Measurements from ENCODE around the gene KIAA1549.

The KIAA1549 gene

GRCh38 chr7:138898255-138898654, 82.9 kb downstream of the KIAA1549 start:
- no peaks in the 10 kb centered on the region for H3K27me3 ChIP-seq (ENCODE audit: control insufficient read depth in 1 of 2, insufficient read depth in 2 of 2, low read length in 2 of 2)
- no peaks in the 10 kb centered on the region for H3K36me3 ChIP-seq (ENCODE audit: control insufficient read depth in 1 of 2, insufficient read depth in 2 of 2, low read length in 2 of 2)
- H3K9ac ChIP-seq (ENCODE audit: low read depth in 1 of 2, low read length in 2 of 2): no peak overlapping the region
- no peak overlapping the region for H3K27ac ChIP-seq (ENCODE audit: low read depth, low read length)
- no peaks in the 10 kb centered on the region for H3K4me1 ChIP-seq (ENCODE audit: control insufficient read depth in 1 of 2, insufficient read depth in 2 of 2, low read length in 2 of 2)
- no peak overlapping the region for H3K4me3 ChIP-seq (ENCODE audit: low read depth in 1 of 2, low read length in 2 of 2)
- H3K9me3 ChIP-seq (ENCODE audit: control insufficient read depth in 1 of 2, low read length in 2 of 2): no peaks in the 10 kb centered on the region

GRCh38 chr7:138895679-138896078, 85.5 kb downstream of the KIAA1549 start:
- no peak overlapping the region for H3K27ac ChIP-seq (ENCODE audit: low read depth, low read length)
- no peaks in the 10 kb centered on the region for H3K36me3 ChIP-seq (ENCODE audit: control insufficient read depth in 1 of 2, insufficient read depth in 2 of 2, low read length in 2 of 2)
- H3K4me3 ChIP-seq (ENCODE audit: low read depth in 1 of 2, low read length in 2 of 2): no peak overlapping the region
- peaks cover 5% of the 10 kb centered on the region in 2 donors for H3K4me1 ChIP-seq (ENCODE audit: control insufficient read depth in 1 of 2, insufficient read depth in 2 of 2, low read length in 2 of 2)
- no peak overlapping the region for H3K9ac ChIP-seq (ENCODE audit: low read depth in 1 of 2, low read length in 2 of 2)
- no peaks in the 10 kb centered on the region for H3K9me3 ChIP-seq (ENCODE audit: control insufficient read depth in 1 of 2, low read length in 2 of 2)
- H3K27me3 ChIP-seq (ENCODE audit: control insufficient read depth in 1 of 2, insufficient read depth in 2 of 2, low read length in 2 of 2): no peaks in the 10 kb centered on the region

GRCh38 chr7:138893258-138893657, 87.9 kb downstream of the KIAA1549 start:
- peaks cover 6 to 10% of the 10 kb centered on the region in 2 donors for H3K4me1 ChIP-seq (ENCODE audit: control insufficient read depth in 1 of 2, insufficient read depth in 2 of 2, low read length in 2 of 2)
- no peaks in the 10 kb centered on the region for H3K36me3 ChIP-seq (ENCODE audit: control insufficient read depth in 1 of 2, insufficient read depth in 2 of 2, low read length in 2 of 2)
- no peaks in the 10 kb centered on the region for H3K9me3 ChIP-seq (ENCODE audit: control insufficient read depth in 1 of 2, low read length in 2 of 2)
- no peak overlapping the region for H3K27ac ChIP-seq (ENCODE audit: low read depth, low read length)
- H3K27me3 ChIP-seq (ENCODE audit: control insufficient read depth in 1 of 2, insufficient read depth in 2 of 2, low read length in 2 of 2): no peaks in the 10 kb centered on the region
- H3K9ac ChIP-seq (ENCODE audit: low read depth in 1 of 2, low read length in 2 of 2): no peak overlapping the region
- H3K4me3 ChIP-seq (ENCODE audit: low read depth in 1 of 2, low read length in 2 of 2): no peak overlapping the region

DNA sequence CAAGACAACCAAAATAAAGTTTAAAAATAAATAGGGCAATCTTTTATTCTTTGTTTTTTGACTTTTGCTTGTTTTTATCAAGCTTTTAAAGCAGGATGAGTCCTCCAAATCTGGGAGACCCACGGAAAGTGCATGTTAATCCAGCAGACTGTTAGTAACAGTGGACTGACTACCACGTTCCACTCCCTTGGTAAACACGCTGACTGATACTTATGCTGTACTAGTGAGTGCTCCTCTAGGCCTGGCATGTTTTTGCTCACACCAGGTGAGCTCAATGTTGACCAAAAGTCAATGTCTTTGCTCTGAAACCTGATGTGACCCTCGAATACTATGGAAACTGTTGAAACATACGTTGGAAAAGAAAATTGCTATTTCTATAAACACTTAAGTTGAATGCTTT, 88.4 kb downstream of the KIAA1549 start:
- H3K36me3 ChIP-seq (ENCODE audit: control insufficient read depth in 1 of 2, insufficient read depth in 2 of 2, low read length in 2 of 2): no peaks in the 10 kb centered on the region
- no peaks in the 10 kb centered on the region for H3K9me3 ChIP-seq (ENCODE audit: control insufficient read depth in 1 of 2, low read length in 2 of 2)
- no peaks in the 10 kb centered on the region for H3K27me3 ChIP-seq (ENCODE audit: control insufficient read depth in 1 of 2, insufficient read depth in 2 of 2, low read length in 2 of 2)
- peaks cover 6 to 10% of the 10 kb centered on the region in 2 donors for H3K4me1 ChIP-seq (ENCODE audit: control insufficient read depth in 1 of 2, insufficient read depth in 2 of 2, low read length in 2 of 2)
- H3K27ac ChIP-seq (ENCODE audit: low read depth, low read length): no peak overlapping the region
- no peak overlapping the region for H3K9ac ChIP-seq (ENCODE audit: low read depth in 1 of 2, low read length in 2 of 2)
- H3K4me3 ChIP-seq (ENCODE audit: low read depth in 1 of 2, low read length in 2 of 2): no peak overlapping the region

DNA sequence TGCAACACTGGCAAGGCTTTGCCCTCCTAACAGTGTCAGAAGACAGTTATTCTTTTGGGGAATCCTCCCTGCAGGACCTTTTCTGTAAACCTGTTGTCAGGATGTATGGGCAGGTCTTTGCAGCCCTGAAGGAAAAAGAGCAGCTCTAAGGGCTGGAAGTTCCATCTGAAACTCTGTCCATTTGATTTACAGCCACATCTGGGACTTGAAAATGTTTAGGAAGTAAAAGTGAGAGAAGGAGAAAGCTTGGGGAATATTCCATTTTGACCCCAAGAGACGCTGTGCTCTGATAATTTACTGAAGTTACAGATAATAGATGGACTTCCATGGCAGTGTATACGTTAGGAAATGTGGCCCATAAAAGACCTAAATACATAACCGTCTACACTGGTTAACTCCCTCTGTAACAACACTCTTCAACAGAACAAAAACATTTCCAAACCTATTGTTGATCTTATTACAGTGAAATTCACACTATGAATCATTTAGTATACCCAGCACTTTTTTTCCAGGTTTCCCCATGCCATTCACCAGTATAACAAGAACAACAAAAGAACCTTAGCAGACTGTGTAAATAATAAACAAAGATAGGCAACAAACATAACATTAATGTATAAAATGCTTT, 89.1 kb downstream of the KIAA1549 start:
- H3K4me3 ChIP-seq (ENCODE audit: low read depth in 1 of 2, low read length in 2 of 2): no peak overlapping the region
- H3K27ac ChIP-seq (ENCODE audit: low read depth, low read length): no peak overlapping the region
- H3K9ac ChIP-seq (ENCODE audit: low read depth in 1 of 2, low read length in 2 of 2): no peak overlapping the region
- no peaks in the 10 kb centered on the region for H3K9me3 ChIP-seq (ENCODE audit: control insufficient read depth in 1 of 2, low read length in 2 of 2)
- H3K36me3 ChIP-seq (ENCODE audit: control insufficient read depth in 1 of 2, insufficient read depth in 2 of 2, low read length in 2 of 2): no peaks in the 10 kb centered on the region
- H3K4me1 ChIP-seq (ENCODE audit: control insufficient read depth in 1 of 2, insufficient read depth in 2 of 2, low read length in 2 of 2): peaks cover 6 to 10% of the 10 kb centered on the region in 2 donors
- H3K27me3 ChIP-seq (ENCODE audit: control insufficient read depth in 1 of 2, insufficient read depth in 2 of 2, low read length in 2 of 2): no peaks in the 10 kb centered on the region

DNA sequence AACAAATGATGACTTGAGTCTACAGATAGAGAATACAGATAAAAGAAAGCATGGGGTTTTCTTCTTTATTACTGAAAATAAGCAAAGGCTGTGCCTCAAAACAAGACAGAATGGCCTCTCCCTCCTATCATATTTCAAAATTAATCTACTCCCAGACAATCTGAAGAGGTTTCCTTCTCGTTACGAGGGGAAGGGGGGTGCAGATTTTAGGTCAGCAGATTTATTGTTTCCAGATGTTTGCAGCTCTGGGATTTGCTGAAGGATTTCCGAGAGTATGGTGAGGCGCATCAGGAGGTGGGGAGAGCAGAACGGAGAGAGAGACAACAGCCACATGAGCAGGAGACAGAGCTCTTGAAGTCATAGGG, 89.8 kb downstream of the KIAA1549 start:
- no peaks in the 10 kb centered on the region for H3K27me3 ChIP-seq (ENCODE audit: control insufficient read depth in 1 of 2, insufficient read depth in 2 of 2, low read length in 2 of 2)
- H3K27ac ChIP-seq (ENCODE audit: low read depth, low read length): no peak overlapping the region
- no peaks in the 10 kb centered on the region for H3K36me3 ChIP-seq (ENCODE audit: control insufficient read depth in 1 of 2, insufficient read depth in 2 of 2, low read length in 2 of 2)
- no peak overlapping the region for H3K4me3 ChIP-seq (ENCODE audit: low read depth in 1 of 2, low read length in 2 of 2)
- no peak overlapping the region for H3K9ac ChIP-seq (ENCODE audit: low read depth in 1 of 2, low read length in 2 of 2)
- peaks cover 6 to 10% of the 10 kb centered on the region in 2 donors for H3K4me1 ChIP-seq (ENCODE audit: control insufficient read depth in 1 of 2, insufficient read depth in 2 of 2, low read length in 2 of 2)
- no peaks in the 10 kb centered on the region for H3K9me3 ChIP-seq (ENCODE audit: control insufficient read depth in 1 of 2, low read length in 2 of 2)

- no peaks in the 10 kb centered on the region for H3K36me3 ChIP-seq (ENCODE audit: control insufficient read depth in 1 of 2, insufficient read depth in 2 of 2, low read length in 2 of 2)
- no peaks in the 10 kb centered on the region for H3K27me3 ChIP-seq (ENCODE audit: control insufficient read depth in 1 of 2, insufficient read depth in 2 of 2, low read length in 2 of 2)
- H3K9me3 ChIP-seq (ENCODE audit: control insufficient read depth in 1 of 2, low read length in 2 of 2): no peaks in the 10 kb centered on the region
- H3K4me1 ChIP-seq (ENCODE audit: control insufficient read depth in 1 of 2, insufficient read depth in 2 of 2, low read length in 2 of 2): peaks cover 6 to 10% of the 10 kb centered on the region in 2 donors
- no peak overlapping the region for H3K4me3 ChIP-seq (ENCODE audit: low read depth in 1 of 2, low read length in 2 of 2)
- H3K9ac ChIP-seq (ENCODE audit: low read depth in 1 of 2, low read length in 2 of 2): no peak overlapping the region
- no peak overlapping the region for H3K27ac ChIP-seq (ENCODE audit: low read depth, low read length)
Measured at GRCh38 chr7:138890499-138891445, 90.4 kb downstream of the KIAA1549 start.

DNA sequence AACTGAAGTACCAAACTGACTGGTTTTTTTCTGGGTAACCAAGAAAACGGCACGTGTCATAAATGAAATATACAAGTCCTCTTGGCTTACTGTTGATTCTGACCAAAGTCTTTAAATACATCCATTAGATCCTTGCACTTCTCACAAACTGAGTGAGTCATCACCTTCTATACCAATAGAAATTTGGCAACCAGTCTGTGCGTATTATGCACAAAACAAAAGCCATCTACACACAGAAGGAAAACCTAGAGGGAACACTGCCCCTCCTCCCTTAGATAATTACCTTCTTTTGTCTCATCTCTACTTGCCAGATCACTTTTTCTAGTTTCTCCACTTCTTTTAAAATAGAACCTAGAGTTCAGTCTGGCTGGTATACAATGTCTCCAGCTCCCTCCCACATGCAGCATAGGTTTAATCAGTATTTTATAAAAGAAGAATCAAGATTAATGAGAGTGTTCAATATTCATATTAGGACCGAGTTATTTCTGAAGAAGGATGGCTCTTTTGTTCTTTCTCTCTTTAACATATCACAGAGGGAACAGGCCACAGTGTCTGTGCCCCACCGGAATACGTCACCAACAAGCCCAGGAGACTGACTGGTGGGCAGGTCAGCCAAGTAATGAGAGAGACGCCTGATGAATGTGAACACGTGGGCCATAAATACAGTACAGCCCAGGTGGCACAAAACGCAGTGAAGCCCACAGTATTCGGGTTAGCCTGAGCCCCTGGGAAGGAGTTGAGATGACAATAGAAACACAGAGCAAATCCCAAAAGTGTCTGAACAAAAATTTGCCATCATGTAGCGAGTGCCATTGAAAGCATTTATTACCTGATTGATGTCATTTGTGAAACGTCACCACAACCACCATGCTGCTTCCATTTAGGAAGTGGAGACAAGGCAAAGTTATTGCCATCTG, 91.3 kb downstream of the KIAA1549 start:
- Histone ChIP-seq H3K4me1 (ENCODE audit: control insufficient read depth in 1 of 2, insufficient read depth in 2 of 2, low read length in 2 of 2) (peaks cover 6 to 10% of the 10 kb centered on the region in 2 donors), H3K9me3 (ENCODE audit: control insufficient read depth in 1 of 2, low read length in 2 of 2) (no peaks in the 10 kb centered on the region), H3K27ac (ENCODE audit: low read depth, low read length) (no peak overlapping the region), H3K4me3 (ENCODE audit: low read depth in 1 of 2, low read length in 2 of 2) (no peak overlapping the region), H3K36me3 (ENCODE audit: control insufficient read depth in 1 of 2, insufficient read depth in 2 of 2, low read length in 2 of 2) (no peaks in the 10 kb centered on the region), H3K27me3 (ENCODE audit: control insufficient read depth in 1 of 2, insufficient read depth in 2 of 2, low read length in 2 of 2) (no peaks in the 10 kb centered on the region), H3K9ac (ENCODE audit: low read depth in 1 of 2, low read length in 2 of 2) (no peak overlapping the region)

- Histone ChIP-seq H3K9ac (ENCODE audit: low read depth in 1 of 2, low read length in 2 of 2) (no peak overlapping the region), H3K4me1 (ENCODE audit: control insufficient read depth in 1 of 2, insufficient read depth in 2 of 2, low read length in 2 of 2) (peaks cover 6 to 10% of the 10 kb centered on the region in 2 donors), H3K27me3 (ENCODE audit: control insufficient read depth in 1 of 2, insufficient read depth in 2 of 2, low read length in 2 of 2) (no peaks in the 10 kb centered on the region), H3K36me3 (ENCODE audit: control insufficient read depth in 1 of 2, insufficient read depth in 2 of 2, low read length in 2 of 2) (no peaks in the 10 kb centered on the region), H3K4me3 (ENCODE audit: low read depth in 1 of 2, low read length in 2 of 2) (no peak overlapping the region), H3K9me3 (ENCODE audit: control insufficient read depth in 1 of 2, low read length in 2 of 2) (no peaks in the 10 kb centered on the region), H3K27ac (ENCODE audit: low read depth, low read length) (no peak overlapping the region)
Measured at GRCh38 chr7:138887872-138888656, 93.1 kb downstream of the KIAA1549 start.
